Globus pallidus (tissue), 1 donor: ENCODE data around the gene RIN2.
"Not testable (repeated sequence)": the region's sequence is repeated elsewhere in the genome, so short reads cannot be mapped to it uniquely, and the experiment has no call there.

Source experiments
- DNase-seq: peaks from one replicate; pipeline ENCODE4 v3.0.0-alpha.2; 2015; ENCODE audit warnings: low spot score

RIN2 gene

GRCh38 chr20:19789009-19789408, 31.0 kb downstream of the RIN2 start:
- DNase-seq, result no peak

DNA sequence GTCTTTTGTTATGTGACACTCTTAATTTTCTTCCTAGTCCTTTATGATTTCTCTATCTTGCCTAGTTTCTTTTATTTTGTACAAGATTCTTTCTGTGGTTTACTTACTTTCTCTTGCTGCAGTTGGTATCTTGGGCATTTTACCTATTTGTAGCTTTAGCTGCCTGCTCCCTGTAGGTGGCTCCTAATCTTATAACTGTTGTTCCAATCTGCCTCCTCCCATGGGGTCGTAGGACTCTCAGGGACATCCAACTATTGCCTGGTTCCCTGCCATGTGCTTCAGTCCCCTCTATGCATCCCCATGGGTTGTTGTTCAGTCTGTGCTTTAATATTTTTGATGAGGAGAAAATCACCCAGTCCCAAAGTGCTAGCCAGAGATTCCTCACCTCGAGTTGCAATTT, 31.4 kb downstream of the RIN2 start:
- no peak for DNase-seq

DNA sequence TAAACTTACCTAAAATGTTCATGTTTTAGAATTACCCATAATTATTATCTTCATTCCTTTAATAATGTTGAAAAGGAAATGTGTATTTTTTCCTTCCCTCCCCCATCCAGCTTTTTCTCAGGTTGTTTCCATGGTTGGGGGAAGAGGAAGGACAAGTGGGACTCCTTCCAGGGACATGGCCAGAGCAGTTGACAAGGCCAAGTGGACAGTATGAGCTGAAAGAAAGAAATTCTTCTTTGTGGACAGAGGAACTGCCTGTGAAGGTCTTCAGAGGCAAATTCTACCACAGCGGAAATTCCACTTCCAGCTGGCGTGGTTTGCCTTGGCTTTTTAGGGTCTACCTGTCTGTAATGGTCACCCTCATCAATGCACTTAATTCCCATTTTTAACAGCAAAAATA, 33.8 kb downstream of the RIN2 start:
- DNase-seq, result no peak

- DNase-seq, result no peak
Observed at GRCh38 chr20:19793716-19794115, 35.7 kb downstream of the RIN2 start.

DNA sequence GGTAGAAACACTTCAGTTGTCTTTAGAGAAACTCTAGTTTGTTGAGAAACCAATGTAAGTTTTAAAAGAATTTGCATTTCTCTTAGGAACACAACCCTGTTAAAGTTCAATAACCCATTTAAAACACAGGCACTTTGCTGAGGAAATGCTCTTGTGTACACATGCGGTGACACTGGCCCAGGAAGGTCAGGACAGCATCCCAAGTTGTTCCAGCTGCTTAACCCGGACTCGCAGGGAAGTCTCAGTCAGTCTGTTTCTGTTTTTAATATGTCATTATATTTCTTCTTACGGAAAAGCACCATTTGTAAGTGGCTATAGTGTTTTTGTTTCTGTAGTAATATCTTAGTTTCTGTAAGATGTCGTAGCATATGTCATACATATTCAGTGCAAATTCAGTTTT, 36.9 kb downstream of the RIN2 start:
- DNase-seq, result no peak

- no peak for DNase-seq
Observed at GRCh38 chr20:19799325-19799724, 41.3 kb downstream of the RIN2 start.

DNA sequence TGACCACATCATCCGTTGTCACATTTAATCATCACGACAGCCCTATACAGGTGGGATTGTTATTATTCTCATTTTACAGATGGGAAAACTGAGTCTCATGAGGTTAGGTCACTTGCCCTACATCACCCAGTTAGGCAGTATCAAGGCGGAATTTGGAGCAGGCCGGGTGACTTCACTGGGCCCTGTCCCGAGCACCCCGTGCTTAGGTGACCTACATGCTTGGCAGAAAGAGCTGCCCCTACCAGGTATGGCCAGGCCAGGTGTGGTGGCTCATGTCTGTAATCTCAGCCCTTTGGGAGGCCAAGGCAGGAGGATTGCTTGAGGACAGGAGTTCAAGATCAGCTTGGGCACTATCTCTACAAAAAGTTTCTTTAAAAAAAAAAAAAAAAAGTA, 44.0 kb downstream of the RIN2 start:
- no peak for DNase-seq

- no peak for DNase-seq
Observed at GRCh38 chr20:19802492-19803158, 44.6 kb downstream of the RIN2 start.

DNA sequence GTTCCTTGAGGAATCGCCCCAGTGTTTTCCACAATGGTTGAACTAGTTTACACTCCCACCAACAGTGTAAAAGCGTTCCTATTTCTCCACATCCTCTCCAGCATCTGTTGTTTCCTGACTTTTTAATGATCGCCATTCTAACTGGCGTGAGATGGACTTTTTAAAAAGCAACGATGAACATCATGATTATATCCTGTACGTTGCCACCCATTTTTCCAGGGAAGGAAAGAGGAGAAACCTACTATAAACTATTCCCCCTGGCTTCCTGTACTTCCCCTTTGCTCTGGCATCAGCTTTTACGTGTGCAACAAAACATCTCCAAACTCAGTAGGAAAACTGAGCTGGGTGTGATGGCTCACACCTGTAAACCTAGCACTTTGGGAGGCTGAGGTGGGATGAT, 48.2 kb downstream of the RIN2 start:
- not testable (repeated sequence) for DNase-seq

GRCh38 chr20:19806806-19807190, 48.7 kb downstream of the RIN2 start:
- no peak for DNase-seq

DNA sequence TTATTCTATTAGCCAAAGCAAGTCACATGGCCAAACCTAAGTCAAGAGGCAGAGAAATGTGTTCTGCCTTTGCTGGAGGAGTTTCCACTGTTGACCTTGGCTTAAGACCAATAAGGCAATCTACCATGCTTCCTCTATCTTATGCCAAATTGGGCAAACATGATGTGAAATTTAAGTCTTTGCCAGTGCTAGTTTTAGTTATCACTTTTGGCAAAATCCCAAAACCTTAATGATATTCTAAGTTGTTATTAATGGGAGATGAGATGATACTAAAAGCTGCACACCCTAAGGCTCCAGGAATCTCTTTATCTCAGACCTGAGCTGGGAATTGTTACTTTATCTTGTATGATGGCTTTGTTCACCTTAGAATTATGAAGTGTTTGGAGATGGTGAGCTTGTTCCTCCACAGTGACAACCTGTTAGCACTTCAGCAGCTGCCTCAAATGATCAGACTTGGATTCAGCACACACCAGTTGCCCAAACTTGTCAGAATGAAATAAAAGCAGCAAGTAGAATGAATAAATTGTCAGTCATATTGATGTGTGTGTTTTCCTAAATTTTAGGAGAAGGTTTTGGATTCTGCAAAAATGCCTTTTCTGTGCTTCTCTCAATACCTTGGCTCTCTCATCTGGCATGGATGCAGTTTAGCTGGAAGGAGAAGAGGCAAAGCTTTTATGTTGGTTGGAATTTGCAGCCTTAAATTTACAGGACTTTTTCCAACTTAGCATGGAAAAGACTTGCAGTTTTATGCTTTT, 49.3 kb downstream of the RIN2 start:
- no peak for DNase-seq
